AG20443 (cell line): Measurements from ENCODE around the gene NPR3.
"Not testable (repeated sequence)": the region's sequence is repeated elsewhere in the genome, so short reads cannot be mapped to it uniquely, and the experiment has no call there.

Experiments used
- DNase-seq: peaks from one replicate; pipeline ENCODE4 v3.0.0; 2012; ENCODE audit warnings: low spot score, mixed read lengths

The NPR3 gene

GRCh38 chr5:32767948-32768467, 56.9 kb downstream of the NPR3 start:
- peak; percentile 88 for DNase-seq

GRCh38 chr5:32769711-32770110, 58.6 kb downstream of the NPR3 start:
- DNase-seq: no peak

DNA sequence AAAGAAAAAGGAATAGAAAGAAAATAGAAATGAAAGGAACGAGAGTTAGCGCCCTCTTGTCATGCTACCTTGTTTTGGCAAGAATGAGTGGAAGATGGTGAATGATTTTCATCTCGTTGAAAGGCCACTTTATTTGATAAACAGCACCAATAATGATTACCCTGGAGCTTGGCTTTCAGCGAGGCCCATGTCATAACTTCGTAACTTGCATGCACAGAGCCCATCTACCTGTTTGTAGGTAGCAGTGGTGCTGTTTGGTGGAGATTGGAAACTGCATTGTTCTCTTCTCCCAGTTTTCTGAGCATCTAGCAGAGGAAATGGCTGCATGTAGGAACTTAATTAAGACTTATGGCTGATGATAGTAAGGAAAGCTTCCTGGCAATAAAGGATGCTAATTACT, 59.3 kb downstream of the NPR3 start:
- DNase-seq: no peak

DNA sequence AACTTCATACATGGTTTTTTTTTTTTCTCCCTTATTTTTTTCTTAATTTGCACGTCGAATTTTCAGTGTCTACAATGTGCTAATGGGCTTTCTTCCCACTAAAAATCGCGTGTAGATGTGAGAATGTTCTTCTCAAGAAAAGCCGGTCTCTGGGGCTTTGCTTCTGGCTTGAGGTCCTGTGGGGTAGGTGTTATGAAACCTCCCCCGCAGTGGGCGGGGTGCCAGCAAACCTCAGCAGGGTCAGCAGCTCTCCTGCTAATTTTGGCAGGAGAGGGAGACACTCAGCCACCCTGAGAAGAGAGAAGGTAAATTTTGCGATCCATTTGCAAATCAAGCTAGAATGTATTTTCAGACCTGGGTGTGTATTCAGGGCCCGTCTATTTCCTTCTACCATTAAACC, 59.9 kb downstream of the NPR3 start:
- no peak for DNase-seq

- no peak for DNase-seq
Observed at GRCh38 chr5:32773944-32774343, 62.8 kb downstream of the NPR3 start.

GRCh38 chr5:32776200-32776599, 65.1 kb downstream of the NPR3 start:
- DNase-seq: no peak

GRCh38 chr5:32777222-32777621, 66.1 kb downstream of the NPR3 start:
- no peak for DNase-seq

DNA sequence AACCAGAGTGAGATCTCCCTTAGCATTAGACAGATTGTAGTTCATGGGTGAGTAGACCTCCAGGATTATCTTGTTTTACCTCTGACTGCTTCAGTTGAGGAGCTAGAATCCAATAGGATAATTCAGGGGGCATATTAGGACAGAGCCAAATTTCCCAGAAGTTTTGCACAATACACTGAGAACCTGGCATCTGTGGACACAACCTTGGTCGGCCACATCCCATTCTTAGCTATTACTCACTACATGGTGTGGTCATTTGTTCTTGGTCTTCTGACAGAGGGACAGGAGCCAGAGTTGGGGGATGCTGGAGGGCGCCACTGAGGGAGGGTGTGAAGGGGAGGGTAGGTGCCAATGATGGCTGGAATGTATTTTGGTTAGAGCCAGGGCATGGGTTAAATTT, 66.6 kb downstream of the NPR3 start:
- DNase-seq: peak; percentile 44

- no peak for DNase-seq
Observed at GRCh38 chr5:32778403-32778802, 67.3 kb downstream of the NPR3 start.

DNA sequence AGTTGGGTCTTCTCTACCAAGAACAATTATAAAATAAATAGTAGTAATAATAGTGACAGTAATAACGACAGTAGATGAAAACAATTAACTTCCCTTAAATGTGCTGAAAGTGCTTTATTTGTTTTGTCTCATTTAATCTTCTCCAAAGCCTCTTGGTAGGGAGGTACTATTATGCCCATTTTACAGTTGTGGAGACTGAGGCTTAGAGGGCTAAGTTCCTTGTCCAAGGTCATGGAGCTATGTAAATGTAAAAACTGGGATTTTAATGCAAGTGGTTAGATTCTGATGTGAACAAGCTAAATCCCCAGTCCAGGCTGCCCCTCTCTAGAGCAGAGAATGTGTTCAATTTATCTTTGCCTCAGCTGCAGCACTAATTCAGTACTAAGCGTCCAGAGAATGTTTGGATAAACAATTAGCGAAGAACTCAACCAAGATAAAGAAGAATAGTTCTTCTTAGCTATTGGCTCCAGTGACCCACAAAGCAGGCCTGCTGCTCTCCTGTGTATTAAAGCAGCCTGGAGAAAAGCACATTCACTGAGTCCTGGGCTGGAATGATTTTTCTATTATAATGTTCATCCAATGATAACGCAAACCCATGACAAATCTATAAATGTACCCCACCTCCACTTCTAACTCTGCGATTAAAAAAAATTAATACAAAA, 68.8 kb downstream of the NPR3 start:
- DNase-seq: no peak

DNA sequence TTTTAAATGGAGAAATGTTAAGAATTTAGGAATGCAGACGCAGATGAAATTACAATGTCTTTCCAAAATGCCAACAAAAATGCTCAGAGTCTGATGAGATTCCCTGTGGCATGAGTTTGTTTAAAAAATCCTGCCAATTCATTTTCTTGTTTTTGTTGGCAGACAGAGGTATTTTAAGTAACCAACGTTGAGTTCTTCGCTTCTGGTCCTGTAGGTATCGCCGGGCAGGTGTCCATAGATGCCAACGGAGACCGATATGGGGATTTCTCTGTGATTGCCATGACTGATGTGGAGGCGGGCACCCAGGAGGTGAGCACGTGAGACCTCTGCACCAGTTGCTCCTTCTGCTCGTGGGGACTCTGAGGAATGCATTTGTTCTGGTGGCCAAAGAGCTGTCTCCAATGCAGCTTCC, 69.4 kb downstream of the NPR3 start:
- DNase-seq: no peak

GRCh38 chr5:32783661-32784060, 72.5 kb downstream of the NPR3 start:
- no peak for DNase-seq

GRCh38 chr5:32785611-32786254, 74.6 kb downstream of the NPR3 start:
- DNase-seq: no peak

DNA sequence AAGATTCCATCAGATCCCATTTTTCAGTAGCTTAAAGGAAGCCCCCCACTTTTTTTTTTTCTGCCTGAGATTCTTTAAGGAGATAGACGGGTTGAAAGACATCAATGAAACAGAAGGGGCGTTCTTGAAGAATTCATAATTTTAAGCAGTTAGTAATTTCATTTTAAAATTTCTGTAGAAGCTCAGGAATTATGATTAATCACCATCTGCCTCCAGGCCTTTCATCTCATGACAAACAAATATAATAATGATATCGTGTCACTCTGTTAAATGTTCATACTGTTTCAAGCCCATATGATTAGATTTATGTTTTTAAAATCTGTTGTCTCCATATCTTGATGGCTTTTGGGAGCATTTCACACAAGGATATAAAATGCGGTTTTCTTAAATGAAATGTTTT, 75.2 kb downstream of the NPR3 start:
- DNase-seq: no peak

GRCh38 chr5:32790411-32790951, 79.4 kb downstream of the NPR3 start:
- peak; percentile 53 for DNase-seq

DNA sequence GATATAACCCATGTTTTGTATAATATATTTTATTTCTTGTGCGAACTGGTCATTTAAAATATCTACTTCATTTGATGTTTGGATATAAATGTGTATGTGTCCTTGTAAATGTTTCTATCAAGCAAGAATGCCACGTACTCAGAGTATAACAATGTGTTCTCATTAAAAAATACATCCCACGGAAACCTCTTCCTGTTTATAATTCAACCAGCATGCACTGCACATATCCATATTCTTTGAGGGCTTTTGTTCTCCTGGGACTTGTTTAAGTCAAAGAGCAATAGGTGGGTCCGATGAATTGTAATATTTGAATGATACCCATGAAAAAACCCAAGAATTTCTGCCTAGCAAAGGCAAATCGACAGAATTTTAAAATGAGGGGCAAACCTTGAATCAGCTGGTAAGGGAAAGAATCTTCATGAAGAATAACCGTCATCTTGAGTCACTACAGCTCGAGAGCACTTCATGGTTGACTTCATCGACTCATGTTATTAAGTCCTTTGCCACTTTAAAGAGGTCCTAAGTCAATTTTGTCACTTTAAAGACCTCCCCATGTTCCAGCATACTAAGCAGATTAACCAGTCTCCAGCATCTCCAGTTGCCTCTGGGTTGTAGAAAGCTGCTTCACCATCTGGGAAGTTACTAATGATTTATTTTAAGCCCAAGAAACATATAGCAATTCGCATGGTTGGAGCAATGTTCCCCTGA, 80.6 kb downstream of the NPR3 start:
- DNase-seq: no peak

- peak; percentile 48 for DNase-seq
Observed at GRCh38 chr5:32794086-32794485, 83.0 kb downstream of the NPR3 start.

GRCh38 chr5:32802764-32803163, 91.6 kb downstream of the NPR3 start:
- DNase-seq: no peak

DNA sequence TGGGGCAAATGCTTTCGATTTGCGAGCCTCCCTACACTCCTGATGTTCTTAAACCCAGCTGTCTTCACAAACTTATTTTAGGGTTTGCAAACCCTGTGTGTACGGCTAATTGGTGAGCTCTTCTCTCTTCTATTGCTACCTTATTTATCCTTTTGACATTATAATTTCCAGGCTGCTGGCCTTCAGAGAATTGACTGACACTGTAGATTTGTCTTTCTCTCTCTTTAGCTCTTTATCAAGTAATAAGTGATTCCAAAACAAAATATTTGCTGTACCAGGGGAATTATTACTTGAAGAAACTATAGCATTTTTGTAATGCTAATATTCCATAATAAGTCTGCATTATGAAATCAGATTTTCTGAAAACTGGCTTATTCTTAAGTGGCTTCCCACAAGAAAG, 92.5 kb downstream of the NPR3 start:
- DNase-seq: no peak

- DNase-seq: not testable (repeated sequence)
Observed at GRCh38 chr5:32805462-32805861, 94.3 kb downstream of the NPR3 start.

DNA sequence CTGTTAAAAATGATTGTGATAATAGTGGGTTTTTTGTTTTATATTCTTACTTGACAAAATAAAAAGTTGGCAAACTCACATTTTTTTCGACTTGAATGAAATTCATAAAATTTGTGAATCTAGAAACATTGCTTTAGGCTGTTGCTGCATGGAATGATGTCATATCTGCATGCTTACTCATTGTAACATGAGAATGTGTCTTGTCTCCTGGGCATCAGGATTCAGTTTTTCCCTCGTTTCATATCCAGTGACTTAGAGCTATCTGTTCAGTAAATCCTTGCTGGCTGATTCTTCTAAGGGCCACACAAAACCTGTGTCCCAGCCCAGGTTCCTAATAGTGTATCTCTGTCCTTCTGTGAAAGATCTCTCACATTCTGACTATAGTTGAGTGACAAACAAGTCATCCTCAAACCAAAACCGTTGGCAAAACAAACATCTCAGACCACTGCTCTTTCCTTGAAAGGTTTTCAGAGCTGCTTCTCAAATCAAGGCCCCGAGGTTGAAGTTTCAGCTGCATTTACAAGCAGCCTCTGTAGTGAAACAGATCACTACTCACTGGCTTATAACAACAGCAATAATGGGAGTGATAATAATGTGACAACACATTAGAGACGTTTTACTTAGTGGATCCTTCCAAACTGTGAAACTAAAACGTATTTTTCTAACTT, 95.0 kb downstream of the NPR3 start:
- DNase-seq: peak; percentile 75

GRCh38 chr5:32808783-32809182, 97.7 kb downstream of the NPR3 start:
- DNase-seq: no peak
